Measurements from ENCODE around the gene SORT1. TPM values are rescaled to one million over a fixed set of nuclear protein-coding genes. Genes with fewer than 3 reads are reported as not detected.

Gene SORT1
- total RNA-seq, 2 donors from 2014 or later = 44.9 to 46.2 TPM

DNA sequence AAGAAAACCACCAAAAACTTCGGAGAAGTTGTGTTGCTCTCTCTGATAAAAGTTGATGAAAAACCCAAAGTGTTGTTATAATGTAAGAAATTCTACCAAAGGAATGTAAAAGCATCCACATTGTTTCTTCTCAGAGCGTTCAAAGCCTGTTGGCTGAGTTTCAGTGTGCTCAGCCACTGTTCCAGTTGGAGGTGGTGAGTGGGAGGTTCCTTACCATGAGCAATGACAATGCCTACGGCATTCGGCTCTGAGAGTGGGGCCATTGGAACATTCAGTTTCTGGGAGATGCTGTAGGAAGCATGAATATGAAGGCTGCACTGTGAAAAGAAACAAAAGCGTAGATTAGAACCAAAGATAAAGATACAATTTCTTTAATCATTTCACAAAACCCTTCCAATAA is 70.4 kb downstream of the SORT1 start:
- Histone ChIP-seq H3K9me3 (ENCODE audit: control insufficient read depth, low read length) (peaks cover 21% of the 10 kb centered on the region), H3K4me1 (ENCODE audit: control insufficient read depth, insufficient read depth, low read length) (no peaks in the 10 kb centered on the region), H3K4me3 (ENCODE audit: low read length) (no peak overlapping the region), H3K27ac (ENCODE audit: low read depth, low read length) (no peak overlapping the region), H3K27me3 (ENCODE audit: control insufficient read depth, insufficient read depth, low read length, poor library complexity, severe bottlenecking) (no peaks in the 10 kb centered on the region), H3K36me3 (ENCODE audit: control insufficient read depth, insufficient read depth, low read length) (peaks cover 60% of the 10 kb centered on the region), H3K9ac (ENCODE audit: extremely low read depth, low read length, poor library complexity, severe bottlenecking) (no peak overlapping the region)
- TF ChIP-seq, protein P1, sequence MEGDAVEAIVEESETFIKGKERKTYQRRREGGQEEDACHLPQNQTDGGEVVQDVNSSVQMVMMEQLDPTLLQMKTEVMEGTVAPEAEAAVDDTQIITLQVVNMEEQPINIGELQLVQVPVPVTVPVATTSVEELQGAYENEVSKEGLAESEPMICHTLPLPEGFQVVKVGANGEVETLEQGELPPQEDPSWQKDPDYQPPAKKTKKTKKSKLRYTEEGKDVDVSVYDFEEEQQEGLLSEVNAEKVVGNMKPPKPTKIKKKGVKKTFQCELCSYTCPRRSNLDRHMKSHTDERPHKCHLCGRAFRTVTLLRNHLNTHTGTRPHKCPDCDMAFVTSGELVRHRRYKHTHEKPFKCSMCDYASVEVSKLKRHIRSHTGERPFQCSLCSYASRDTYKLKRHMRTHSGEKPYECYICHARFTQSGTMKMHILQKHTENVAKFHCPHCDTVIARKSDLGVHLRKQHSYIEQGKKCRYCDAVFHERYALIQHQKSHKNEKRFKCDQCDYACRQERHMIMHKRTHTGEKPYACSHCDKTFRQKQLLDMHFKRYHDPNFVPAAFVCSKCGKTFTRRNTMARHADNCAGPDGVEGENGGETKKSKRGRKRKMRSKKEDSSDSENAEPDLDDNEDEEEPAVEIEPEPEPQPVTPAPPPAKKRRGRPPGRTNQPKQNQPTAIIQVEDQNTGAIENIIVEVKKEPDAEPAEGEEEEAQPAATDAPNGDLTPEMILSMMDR (conservative IDR thresholded peaks at IDR 0.05) = no peak
- Mint-ChIP-seq H3K4me3 (no peak overlapping the region), H3K4me1 (no peaks in the 10 kb centered on the region), H3K27ac (no peak overlapping the region), H3K9me3 (peaks cover 18% of the 10 kb centered on the region), H3K27me3 (ENCODE audit: insufficient read depth) (no peaks in the 10 kb centered on the region), H3K36me3 (ENCODE audit: low read depth) (peaks cover 54% of the 10 kb centered on the region)
- 93 to 95% methylated on average over 2 to 5 of the region's 5 CpGs for WGBS, 2 experiments (ENCODE audit: insufficient coverage in 1 of 2, insufficient read length in 1 of 2)
- DNase-seq = no peak

DNA sequence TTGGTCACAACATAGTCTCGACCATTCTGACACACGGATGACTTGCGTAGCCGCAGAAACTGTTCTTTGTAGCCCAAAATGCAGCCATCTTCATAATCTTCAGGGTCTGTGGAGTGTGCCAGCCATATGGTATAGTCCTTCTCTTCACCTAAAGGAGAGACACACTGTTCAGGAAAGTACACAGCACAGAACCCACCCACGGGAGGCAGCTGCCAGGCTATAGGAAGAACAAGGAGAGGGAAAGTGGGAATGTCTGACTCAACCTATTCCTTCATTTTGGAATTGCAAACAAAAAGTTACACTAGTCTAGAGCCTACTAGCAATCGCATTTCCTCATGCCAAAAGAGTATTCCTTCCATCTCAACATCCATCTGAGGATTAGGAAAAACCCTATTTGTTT is 74.7 kb downstream of the SORT1 start:
- Histone ChIP-seq H3K27ac (ENCODE audit: low read depth, low read length) (no peak overlapping the region), H3K9ac (ENCODE audit: extremely low read depth, low read length, poor library complexity, severe bottlenecking) (no peak overlapping the region), H3K4me3 (ENCODE audit: low read length) (no peak overlapping the region), H3K4me1 (ENCODE audit: control insufficient read depth, insufficient read depth, low read length) (no peaks in the 10 kb centered on the region), H3K9me3 (ENCODE audit: control insufficient read depth, low read length) (no peaks in the 10 kb centered on the region), H3K36me3 (ENCODE audit: control insufficient read depth, insufficient read depth, low read length) (peaks cover 48% of the 10 kb centered on the region), H3K27me3 (ENCODE audit: control insufficient read depth, insufficient read depth, low read length, poor library complexity, severe bottlenecking) (no peaks in the 10 kb centered on the region)
- H3K4me3 Mint-ChIP-seq = no peak overlapping the region
- H3K4me1 Mint-ChIP-seq = peaks cover 5% of the 10 kb centered on the region
- H3K36me3 Mint-ChIP-seq (ENCODE audit: low read depth) = peaks cover 49% of the 10 kb centered on the region
- H3K27ac Mint-ChIP-seq = no peak overlapping the region
- H3K9me3 Mint-ChIP-seq = no peaks in the 10 kb centered on the region
- TF ChIP-seq, protein P1 (conservative IDR thresholded peaks at IDR 0.05) = no peak
- no peaks in the 10 kb centered on the region for H3K27me3 Mint-ChIP-seq (ENCODE audit: insufficient read depth)
- 94% methylated on average over 4 to 6 of the region's 6 CpGs for WGBS, 2 experiments (ENCODE audit: insufficient coverage in 1 of 2, insufficient read length in 1 of 2)
- DNase-seq = no peak

DNA sequence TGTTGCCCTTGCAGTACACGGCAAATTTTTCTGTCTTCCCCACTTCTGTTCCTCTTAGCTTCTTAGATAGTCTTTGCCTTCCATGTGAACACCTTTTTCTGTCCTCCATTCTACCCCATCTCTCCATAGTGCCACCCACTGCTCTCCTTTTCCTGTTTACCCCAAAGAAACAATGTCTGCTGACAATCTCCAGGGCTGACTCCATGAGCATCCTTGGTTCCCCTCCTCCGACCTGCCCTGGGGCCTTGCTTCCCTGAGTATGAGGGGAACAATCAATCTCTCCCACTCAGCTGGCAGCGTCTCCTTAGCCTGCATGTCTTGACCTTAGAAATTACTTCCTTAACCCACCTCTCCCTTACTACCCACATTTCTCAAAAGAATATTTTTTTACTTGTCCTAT is 78.6 kb downstream of the SORT1 start:
- WGBS, 2 experiments (ENCODE audit: insufficient coverage in 1 of 2, insufficient read length in 1 of 2) = 83 to 90% methylated on average over 2 to 3 of the region's 3 CpGs
- TF ChIP-seq, protein P1 (conservative IDR thresholded peaks at IDR 0.05) = no peak
- Mint-ChIP-seq H3K9me3 (no peaks in the 10 kb centered on the region), H3K4me3 (no peak overlapping the region), H3K4me1 (peaks cover 5% of the 10 kb centered on the region), H3K27me3 (ENCODE audit: insufficient read depth) (no peaks in the 10 kb centered on the region), H3K36me3 (ENCODE audit: low read depth) (peaks cover 66% of the 10 kb centered on the region), H3K27ac (peak overlapping the region; percentile 14)
- Histone ChIP-seq H3K9me3 (ENCODE audit: control insufficient read depth, low read length) (no peaks in the 10 kb centered on the region), H3K27me3 (ENCODE audit: control insufficient read depth, insufficient read depth, low read length, poor library complexity, severe bottlenecking) (no peaks in the 10 kb centered on the region), H3K9ac (ENCODE audit: extremely low read depth, low read length, poor library complexity, severe bottlenecking) (no peak overlapping the region), H3K36me3 (ENCODE audit: control insufficient read depth, insufficient read depth, low read length) (peaks cover 56% of the 10 kb centered on the region), H3K4me3 (ENCODE audit: low read length) (no peak overlapping the region), H3K27ac (ENCODE audit: low read depth, low read length) (no peak overlapping the region), H3K4me1 (ENCODE audit: control insufficient read depth, insufficient read depth, low read length) (no peaks in the 10 kb centered on the region)
- DNase-seq = peak; percentile 50

All from endodermal cell (in vitro differentiated cells).